Measurements from ENCODE around the gene CPM. TPM values are rescaled to one million over a fixed set of nuclear protein-coding genes. Genes with fewer than 3 reads are reported as not detected.
"Not testable (repeated sequence)": the region's sequence is repeated elsewhere in the genome, so short reads cannot be mapped to it uniquely, and the experiment has no call there.

Gene CPM
- total RNA-seq, 4 donors from 2014 or later = 30.2 to 51.9 (median 35.0) TPM

- Histone ChIP-seq H3K9me3 (no peaks in the 10 kb centered on the region), H3K4me1 (peaks cover 19 to 47% (median 43%) of the 10 kb centered on the region in 4 donors)
Observed at GRCh38 chr12:68809190-68810026, 123.6 kb downstream of the CPM start.

GRCh38 chr12:68808388-68809189 is 124.4 kb downstream of the CPM start:
- WGBS = under 1% methylated on average over 25 of the region's 61 CpGs
- H3K27me3 ChIP-seq = no peaks in the 10 kb centered on the region
- peak; percentile 94 for DNase-seq (ENCODE audit: extremely low spot score)
- H3K4me3 ChIP-seq = peak overlapping the region; percentile 85 to 99 (median 91)
- H3K9me3 ChIP-seq = no peaks in the 10 kb centered on the region
- intact Hi-C loops (cut with DNase I) = loop anchor here (5.0 kb wide), 1 partner anchor 61 kb away; the partner anchor contains the start of gene SLC35E3
- H3K36me3 ChIP-seq = peaks cover 0 to 37% (median 20%) of the 10 kb centered on the region in 4 donors
- TF ChIP-seq POLR2A (IDR thresholded peaks at IDR 0.05; ENCODE audit: low read depth) = no peak
- TF ChIP-seq POLR2AphosphoS5 (IDR thresholded peaks at IDR 0.05) = peak; percentile 77 to 83
- peaks cover 19 to 46% (median 41%) of the 10 kb centered on the region in 4 donors for H3K4me1 ChIP-seq
- H3K27ac ChIP-seq (replicated peaks in 1 of 4) = peak overlapping the region; percentile 96 to 100 (median 98)

More at GRCh38 chr12:68809190-68810026, 123.6 kb downstream of the CPM start:
- DNase-seq (ENCODE audit: extremely low spot score) = no peak
- peaks cover 5 to 45% (median 28%) of the 10 kb centered on the region in 4 donors for H3K36me3 ChIP-seq
- H3K27me3 ChIP-seq = no peaks in the 10 kb centered on the region
- H3K27ac ChIP-seq (replicated peaks in 1 of 4) = peak overlapping the region; percentile 96 to 100 (median 98)
- peak overlapping the region; percentile 85 to 99 (median 91) for H3K4me3 ChIP-seq
- TF ChIP-seq CTCF (IDR thresholded peaks at IDR 0.05) = no peak
- TF ChIP-seq EP300 (IDR thresholded peaks at IDR 0.05) = no peak
- TF ChIP-seq POLR2A (IDR thresholded peaks at IDR 0.05; ENCODE audit: low read depth) = no peak
- no peak for TF ChIP-seq POLR2AphosphoS5 (IDR thresholded peaks at IDR 0.05)
- intact Hi-C loops (cut with DNase I) = loop anchor here (5.0 kb wide), 1 partner anchor 62 kb away; the partner anchor contains the start of gene SLC35E3
- WGBS = 69% methylated on average over 12 of the region's 12 CpGs

- intact Hi-C loops (cut with DNase I) = loop anchor here (5.0 kb wide), 1 partner anchor 60 kb away; the partner anchor contains the start of gene SLC35E3
Observed at GRCh38 chr12:68807576-68808387, 125.2 kb downstream of the CPM start, which contains the start of gene MDM2. TSS of gene MDM2 (plus strand) at chr12:68808177. CDS start at chr12:68808478, 301 bp downstream.

GRCh38 chr12:68807274-68807575 is 125.7 kb downstream of the CPM start:
- not testable (repeated sequence) for DNase-seq (ENCODE audit: extremely low spot score); H3K9me3 ChIP-seq; H3K27me3 ChIP-seq
- Histone ChIP-seq H3K4me1 (peaks cover 14 to 32% (median 29%) of the 10 kb centered on the region in 4 donors), H3K4me3 (peak overlapping the region; percentile 85 to 99 (median 91)), H3K27ac (replicated peaks in 1 of 4) (peak overlapping the region; percentile 96 to 100 (median 98)), H3K36me3 (peaks cover 0 to 24% (median 16%) of the 10 kb centered on the region in 4 donors)
- 18% methylated on average over 9 of the region's 10 CpGs for WGBS
- intact Hi-C loops (cut with DNase I) = loop anchor here (5.0 kb wide), 1 partner anchor 60 kb away; the partner anchor contains the start of gene SLC35E3

More at GRCh38 chr12:68807576-68808387, 125.2 kb downstream of the CPM start, which contains the start of gene MDM2:
- Histone ChIP-seq H3K27ac (replicated peaks in 1 of 4) (peak within 1 kb of the TSS; percentile 96 to 100 (median 98)), H3K9me3 (no peaks in the 10 kb centered on the region), H3K36me3 (peaks cover 0 to 29% (median 16%) of the 10 kb centered on the region in 4 donors), H3K27me3 (no peaks in the 10 kb centered on the region), H3K4me1 (peaks cover 19 to 38% (median 35%) of the 10 kb centered on the region in 4 donors), H3K4me3 (peak within 1 kb of the TSS; percentile 85 to 99 (median 91))
- TF ChIP-seq EP300 (IDR thresholded peaks at IDR 0.05) (no peak), POLR2A (IDR thresholded peaks at IDR 0.05; ENCODE audit: low read depth) (peak; percentile 79), POLR2AphosphoS5 (IDR thresholded peaks at IDR 0.05) (peak; percentile 93 to 98), CTCF (IDR thresholded peaks at IDR 0.05) (peak; percentile 71 to 95 (median 75))
- WGBS = 2% methylated on average over 25 of the region's 72 CpGs
- peak; percentile 98 for DNase-seq (ENCODE audit: extremely low spot score)
